ENCODE data around the gene UNC119. TPM values are rescaled to one million over a fixed set of nuclear protein-coding genes. Genes with fewer than 3 reads are reported as not detected.

UNC119 gene
- polyA plus RNA-seq, 2 of the 4 experiments (the other 2 are of a cell fraction): 27.8 to 50.5 TPM

- WGBS (ENCODE audit: missing lambda C conversion rate): 57% methylated on average over 11 of the region's 12 CpGs
- no peak for ATAC-seq
- Histone ChIP-seq H3K9me3 (no peaks in the 10 kb centered on the region), H3K4me2 (no peak overlapping the region), H3K27ac (no peak overlapping the region), H3K4me1 (no peaks in the 10 kb centered on the region), H3K4me3 (no peak overlapping the region)
- no peak for FAIRE-seq
- POLR2A ChIA-PET: no interaction called here
- DNase-seq (ENCODE audit: low read depth in 1 of 2, low spot score in 1 of 2): no peak
- TF ChIP-seq GATA3 (IDR thresholded peaks at IDR 0.05; ENCODE audit: borderline replicate concordance) (no peak), CEBPB (IDR thresholded peaks at IDR 0.05) (no peak), EHMT2 (IDR thresholded peaks at IDR 0.05; ENCODE audit: low read depth) (no peak), FOSB (CRISPR knock-in tag; IDR thresholded peaks at IDR 0.05) (no peak), EP300 (IDR thresholded peaks at IDR 0.05) (no peak), RAD21 (conservative IDR thresholded peaks at IDR 0.05 in 1 of 2, IDR thresholded peaks at IDR 0.05 in 1 of 2) (no peak)
- TF ChIP-seq, protein P1, sequence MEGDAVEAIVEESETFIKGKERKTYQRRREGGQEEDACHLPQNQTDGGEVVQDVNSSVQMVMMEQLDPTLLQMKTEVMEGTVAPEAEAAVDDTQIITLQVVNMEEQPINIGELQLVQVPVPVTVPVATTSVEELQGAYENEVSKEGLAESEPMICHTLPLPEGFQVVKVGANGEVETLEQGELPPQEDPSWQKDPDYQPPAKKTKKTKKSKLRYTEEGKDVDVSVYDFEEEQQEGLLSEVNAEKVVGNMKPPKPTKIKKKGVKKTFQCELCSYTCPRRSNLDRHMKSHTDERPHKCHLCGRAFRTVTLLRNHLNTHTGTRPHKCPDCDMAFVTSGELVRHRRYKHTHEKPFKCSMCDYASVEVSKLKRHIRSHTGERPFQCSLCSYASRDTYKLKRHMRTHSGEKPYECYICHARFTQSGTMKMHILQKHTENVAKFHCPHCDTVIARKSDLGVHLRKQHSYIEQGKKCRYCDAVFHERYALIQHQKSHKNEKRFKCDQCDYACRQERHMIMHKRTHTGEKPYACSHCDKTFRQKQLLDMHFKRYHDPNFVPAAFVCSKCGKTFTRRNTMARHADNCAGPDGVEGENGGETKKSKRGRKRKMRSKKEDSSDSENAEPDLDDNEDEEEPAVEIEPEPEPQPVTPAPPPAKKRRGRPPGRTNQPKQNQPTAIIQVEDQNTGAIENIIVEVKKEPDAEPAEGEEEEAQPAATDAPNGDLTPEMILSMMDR (IDR thresholded peaks at IDR 0.05): no peak
- TF ChIP-seq, protein P2, sequence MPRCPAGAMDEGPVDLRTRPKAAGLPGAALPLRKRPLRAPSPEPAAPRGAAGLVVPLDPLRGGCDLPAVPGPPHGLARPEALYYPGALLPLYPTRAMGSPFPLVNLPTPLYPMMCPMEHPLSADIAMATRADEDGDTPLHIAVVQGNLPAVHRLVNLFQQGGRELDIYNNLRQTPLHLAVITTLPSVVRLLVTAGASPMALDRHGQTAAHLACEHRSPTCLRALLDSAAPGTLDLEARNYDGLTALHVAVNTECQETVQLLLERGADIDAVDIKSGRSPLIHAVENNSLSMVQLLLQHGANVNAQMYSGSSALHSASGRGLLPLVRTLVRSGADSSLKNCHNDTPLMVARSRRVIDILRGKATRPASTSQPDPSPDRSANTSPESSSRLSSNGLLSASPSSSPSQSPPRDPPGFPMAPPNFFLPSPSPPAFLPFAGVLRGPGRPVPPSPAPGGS (IDR thresholded peaks at IDR 0.05): no peak
- CTCF ChIA-PET: interaction anchor here (0.6 to 17.3 kb wide), 7 partner anchors 10 to 144 kb away, joined by 3 to 317 read pairs (median 5); partner anchors contain the start of genes FOXN1 and UNC119
Observed at GRCh38 chr17:28498652-28499363, 53.6 kb downstream of the UNC119 start.

DNA sequence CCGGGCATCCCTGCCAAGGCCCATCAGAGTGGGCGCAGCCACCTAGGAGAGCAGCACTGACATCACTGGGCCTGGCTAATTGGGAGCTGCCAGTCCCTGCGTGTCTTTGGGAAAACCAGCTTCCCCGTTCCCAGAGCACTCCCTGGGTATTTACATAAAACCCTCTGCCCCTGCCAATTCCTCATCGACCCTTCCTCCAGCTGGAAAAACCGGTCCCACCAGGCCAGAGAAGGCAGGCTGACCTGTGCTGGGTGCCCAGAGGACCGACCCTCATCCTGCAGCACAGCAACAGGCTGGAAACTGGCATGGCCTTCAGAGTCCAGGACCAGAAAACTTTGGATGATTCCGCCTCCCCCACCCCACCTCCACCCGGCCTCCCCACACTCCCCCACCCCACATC is 54.5 kb downstream of the UNC119 start:
- no peak for TF ChIP-seq CBX2 (IDR thresholded peaks at IDR 0.05; ENCODE audit: borderline replicate concordance, low read depth)
- TF ChIP-seq POLR2AphosphoS2 (conservative IDR thresholded peaks at IDR 0.05; ENCODE audit: low read length): no peak
- no peak for TF ChIP-seq ATOH8 (CRISPR knock-in tag; IDR thresholded peaks at IDR 0.05; ENCODE audit: low read depth)
- no peak for TF ChIP-seq HOXA7 (CRISPR knock-in tag; IDR thresholded peaks at IDR 0.05)
- TF ChIP-seq HDAC2 (IDR thresholded peaks at IDR 0.05): no peak
- TF ChIP-seq JUNB (IDR thresholded peaks at IDR 0.05): no peak
- TF ChIP-seq PBX3 (IDR thresholded peaks at IDR 0.05): no peak
- TF ChIP-seq MAX (IDR thresholded peaks at IDR 0.05): no peak
- TF ChIP-seq, protein P3, sequence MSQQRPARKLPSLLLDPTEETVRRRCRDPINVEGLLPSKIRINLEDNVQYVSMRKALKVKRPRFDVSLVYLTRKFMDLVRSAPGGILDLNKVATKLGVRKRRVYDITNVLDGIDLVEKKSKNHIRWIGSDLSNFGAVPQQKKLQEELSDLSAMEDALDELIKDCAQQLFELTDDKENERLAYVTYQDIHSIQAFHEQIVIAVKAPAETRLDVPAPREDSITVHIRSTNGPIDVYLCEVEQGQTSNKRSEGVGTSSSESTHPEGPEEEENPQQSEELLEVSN (IDR thresholded peaks at IDR 0.05; ENCODE audit: borderline replicate concordance, low read depth): no peak
- TF ChIP-seq TP53 (CRISPR knock-in tag; IDR thresholded peaks at IDR 0.05): no peak
- WGBS (ENCODE audit: missing lambda C conversion rate): 43% methylated on average over 9 of the region's 9 CpGs
- Histone ChIP-seq H3K4me3 (no peak overlapping the region), H3K27ac (no peak overlapping the region), H3K9me3 (no peaks in the 10 kb centered on the region), H3K4me1 (0 out of 3 replicates have a peak, but pooled peaks cover 5% of the 10 kb centered on the region), H3K4me2 (no peak overlapping the region)
- CTCF ChIA-PET: interaction anchor here (0.9 to 17.3 kb wide), 6 partner anchors 9 to 86 kb away, joined by 3 to 317 read pairs (median 79); partner anchors contain the start of genes FOXN1 and UNC119
- POLR2A ChIA-PET: no interaction called here
- DNase-seq (ENCODE audit: low read depth in 1 of 2, low spot score in 1 of 2) (no peak), FAIRE-seq (no peak), ATAC-seq (no peak)

Other genes with a start within 250 kb of the UNC119 start
- 90.9 and 98.7 TPM in 2 replicates for gene TMEM97, start 233.4 kb downstream of the UNC119 start, polyA plus RNA-seq (2011; rRNA removed)
- gene TMEM97, start 233.4 kb downstream of the UNC119 start, polyA plus RNA-seq (2017; fragmentation: RNase III; extraction: RNeasy Plus Mini Kit Qiagen cat#74134 plus additional on column Dnase treatment): 65.0 to 75.6 TPM (median 70.2 TPM) in 3 replicates
- gene IFT20, start 217.2 kb downstream of the UNC119 start, polyA plus RNA-seq (2011; rRNA removed): 58.7 and 72.1 TPM in 2 replicates
- 53.8 to 57.4 TPM (median 56.8 TPM) in 3 replicates for gene IFT20, start 217.2 kb downstream of the UNC119 start, polyA plus RNA-seq (2017; fragmentation: RNase III; extraction: RNeasy Plus Mini Kit Qiagen cat#74134 plus additional on column Dnase treatment)
- gene TNFAIP1, start 216.9 kb downstream of the UNC119 start, polyA plus RNA-seq (2011; rRNA removed): 66.2 and 68.3 TPM in 2 replicates
- gene TNFAIP1, start 216.9 kb downstream of the UNC119 start, polyA plus RNA-seq (2017; fragmentation: RNase III; extraction: RNeasy Plus Mini Kit Qiagen cat#74134 plus additional on column Dnase treatment): 37.4 to 38.8 TPM (median 37.4 TPM) in 3 replicates
- gene POLDIP2, start 195.1 kb downstream of the UNC119 start, polyA plus RNA-seq (2011; rRNA removed): 132 and 162 TPM in 2 replicates
- gene POLDIP2, start 195.1 kb downstream of the UNC119 start, polyA plus RNA-seq (2017; fragmentation: RNase III; extraction: RNeasy Plus Mini Kit Qiagen cat#74134 plus additional on column Dnase treatment): 125 to 130 TPM (median 127 TPM) in 3 replicates
- gene SEBOX, start 187.4 kb downstream of the UNC119 start, polyA plus RNA-seq (2011; rRNA removed): not detected in 2 replicates
- not detected in 3 replicates for gene SEBOX, start 187.4 kb downstream of the UNC119 start, polyA plus RNA-seq (2017; fragmentation: RNase III; extraction: RNeasy Plus Mini Kit Qiagen cat#74134 plus additional on column Dnase treatment)
- gene VTN, start 182.3 kb downstream of the UNC119 start, polyA plus RNA-seq (2011; rRNA removed): 10.2 and 14.2 TPM in 2 replicates
- gene VTN, start 182.3 kb downstream of the UNC119 start, polyA plus RNA-seq (2017; fragmentation: RNase III; extraction: RNeasy Plus Mini Kit Qiagen cat#74134 plus additional on column Dnase treatment): 24.5 to 31.1 TPM (median 25.5 TPM) in 3 replicates
- 4.0 and 4.8 TPM in 2 replicates for gene SARM1, start 180.9 kb downstream of the UNC119 start, polyA plus RNA-seq (2011; rRNA removed)
- gene SARM1, start 180.9 kb downstream of the UNC119 start, polyA plus RNA-seq (2017; fragmentation: RNase III; extraction: RNeasy Plus Mini Kit Qiagen cat#74134 plus additional on column Dnase treatment): 6.1 to 7.5 TPM (median 6.9 TPM) in 3 replicates
- gene SLC46A1, start 146.4 kb downstream of the UNC119 start, polyA plus RNA-seq (2011; rRNA removed): 12.8 and 21.4 TPM in 2 replicates
- gene SLC46A1, start 146.4 kb downstream of the UNC119 start, polyA plus RNA-seq (2017; fragmentation: RNase III; extraction: RNeasy Plus Mini Kit Qiagen cat#74134 plus additional on column Dnase treatment): 21.5 to 23.8 TPM (median 23.7 TPM) in 3 replicates
- gene SLC13A2, start 79.0 kb downstream of the UNC119 start, polyA plus RNA-seq (2011; rRNA removed): 0.06 and 0.16 TPM in 2 replicates
- not detected in 3 replicates for gene SLC13A2, start 79.0 kb downstream of the UNC119 start, polyA plus RNA-seq (2017; fragmentation: RNase III; extraction: RNeasy Plus Mini Kit Qiagen cat#74134 plus additional on column Dnase treatment)
- not detected in 2 replicates for gene FOXN1, start 46.3 kb downstream of the UNC119 start, polyA plus RNA-seq (2011; rRNA removed)
- not detected in 3 replicates for gene FOXN1, start 46.3 kb downstream of the UNC119 start, polyA plus RNA-seq (2017; fragmentation: RNase III; extraction: RNeasy Plus Mini Kit Qiagen cat#74134 plus additional on column Dnase treatment)
- gene PIGS, start 18.9 kb upstream of the UNC119 start, polyA plus RNA-seq (2011; rRNA removed): 50.0 and 53.2 TPM in 2 replicates
- 46.6 to 53.3 TPM (median 53.2 TPM) in 3 replicates for gene PIGS, start 18.9 kb upstream of the UNC119 start, polyA plus RNA-seq (2017; fragmentation: RNase III; extraction: RNeasy Plus Mini Kit Qiagen cat#74134 plus additional on column Dnase treatment)
- gene ALDOC, start 24.3 kb upstream of the UNC119 start, polyA plus RNA-seq (2011; rRNA removed): 6.3 and 10.1 TPM in 2 replicates
- 1.7 to 1.9 TPM (median 1.9 TPM) in 3 replicates for gene ALDOC, start 24.3 kb upstream of the UNC119 start, polyA plus RNA-seq (2017; fragmentation: RNase III; extraction: RNeasy Plus Mini Kit Qiagen cat#74134 plus additional on column Dnase treatment)
- gene SPAG5, start 46.4 kb upstream of the UNC119 start, polyA plus RNA-seq (2011; rRNA removed): 111 and 123 TPM in 2 replicates
- 106 to 111 TPM (median 107 TPM) in 3 replicates for gene SPAG5, start 46.4 kb upstream of the UNC119 start, polyA plus RNA-seq (2017; fragmentation: RNase III; extraction: RNeasy Plus Mini Kit Qiagen cat#74134 plus additional on column Dnase treatment)
- gene RSKR, start 61.6 kb upstream of the UNC119 start, polyA plus RNA-seq (2011; rRNA removed): 18.7 and 22.0 TPM in 2 replicates
- 5.6 to 6.6 TPM (median 5.8 TPM) in 3 replicates for gene RSKR, start 61.6 kb upstream of the UNC119 start, polyA plus RNA-seq (2017; fragmentation: RNase III; extraction: RNeasy Plus Mini Kit Qiagen cat#74134 plus additional on column Dnase treatment)
- gene BLTP2, start 92.5 kb upstream of the UNC119 start, polyA plus RNA-seq (2011; rRNA removed): 150 and 243 TPM in 2 replicates
- gene BLTP2, start 92.5 kb upstream of the UNC119 start, polyA plus RNA-seq (2017; fragmentation: RNase III; extraction: RNeasy Plus Mini Kit Qiagen cat#74134 plus additional on column Dnase treatment): 78.8 to 81.1 TPM (median 79.8 TPM) in 3 replicates
- gene SDF2, start 109.3 kb upstream of the UNC119 start, polyA plus RNA-seq (2011; rRNA removed): 87.9 and 113 TPM in 2 replicates
- gene SDF2, start 109.3 kb upstream of the UNC119 start, polyA plus RNA-seq (2017; fragmentation: RNase III; extraction: RNeasy Plus Mini Kit Qiagen cat#74134 plus additional on column Dnase treatment): 86.0 to 96.4 TPM (median 93.8 TPM) in 3 replicates
- gene SUPT6H, start 109.6 kb upstream of the UNC119 start, polyA plus RNA-seq (2011; rRNA removed): 51.4 and 61.0 TPM in 2 replicates
- gene SUPT6H, start 109.6 kb upstream of the UNC119 start, polyA plus RNA-seq (2017; fragmentation: RNase III; extraction: RNeasy Plus Mini Kit Qiagen cat#74134 plus additional on column Dnase treatment): 63.8 to 64.6 TPM (median 64.2 TPM) in 3 replicates
- gene PROCA1, start 159.3 kb upstream of the UNC119 start, polyA plus RNA-seq (2011; rRNA removed): 3.8 and 4.0 TPM in 2 replicates
- gene PROCA1, start 159.3 kb upstream of the UNC119 start, polyA plus RNA-seq (2017; fragmentation: RNase III; extraction: RNeasy Plus Mini Kit Qiagen cat#74134 plus additional on column Dnase treatment): 2.5 to 4.9 TPM (median 4.2 TPM) in 3 replicates
- gene RAB34, start 165.2 kb upstream of the UNC119 start, polyA plus RNA-seq (2011; rRNA removed): 288 and 328 TPM in 2 replicates
- 207 to 212 TPM (median 211 TPM) in 3 replicates for gene RAB34, start 165.2 kb upstream of the UNC119 start, polyA plus RNA-seq (2017; fragmentation: RNase III; extraction: RNeasy Plus Mini Kit Qiagen cat#74134 plus additional on column Dnase treatment)
- 2,521 and 2,887 TPM in 2 replicates for gene RPL23A, start 167.4 kb upstream of the UNC119 start, polyA plus RNA-seq (2011; rRNA removed)
- gene RPL23A, start 167.4 kb upstream of the UNC119 start, polyA plus RNA-seq (2017; fragmentation: RNase III; extraction: RNeasy Plus Mini Kit Qiagen cat#74134 plus additional on column Dnase treatment): 1,026 to 1,151 TPM (median 1,061 TPM) in 3 replicates
- gene TLCD1, start 173.6 kb upstream of the UNC119 start, polyA plus RNA-seq (2011; rRNA removed): 83.3 and 86.7 TPM in 2 replicates
- 36.7 to 43.9 TPM (median 37.7 TPM) in 3 replicates for gene TLCD1, start 173.6 kb upstream of the UNC119 start, polyA plus RNA-seq (2017; fragmentation: RNase III; extraction: RNeasy Plus Mini Kit Qiagen cat#74134 plus additional on column Dnase treatment)
- 5.1 and 7.7 TPM in 2 replicates for gene NEK8, start 176.2 kb upstream of the UNC119 start, polyA plus RNA-seq (2011; rRNA removed)
- gene NEK8, start 176.2 kb upstream of the UNC119 start, polyA plus RNA-seq (2017; fragmentation: RNase III; extraction: RNeasy Plus Mini Kit Qiagen cat#74134 plus additional on column Dnase treatment): 4.2 to 5.8 TPM (median 5.3 TPM) in 3 replicates
- 64.0 and 70.2 TPM in 2 replicates for gene TRAF4, start 191.4 kb upstream of the UNC119 start, polyA plus RNA-seq (2011; rRNA removed)
- 65.0 to 68.2 TPM (median 66.0 TPM) in 3 replicates for gene TRAF4, start 191.4 kb upstream of the UNC119 start, polyA plus RNA-seq (2017; fragmentation: RNase III; extraction: RNeasy Plus Mini Kit Qiagen cat#74134 plus additional on column Dnase treatment)